NCI-H2171 treated with DMSO at 0.1 percent for 48 hours (cell line): ENCODE results near the gene EIF4EBP3.
A peak's percentile ranks its signal among the peaks of the same experiment; 100 is the strongest.

Experiments used
- DNase-seq: peaks from one replicate; lab custom pipeline; 2025; lab: John Stamatoyannopoulos, UW

Gene EIF4EBP3

DNA sequence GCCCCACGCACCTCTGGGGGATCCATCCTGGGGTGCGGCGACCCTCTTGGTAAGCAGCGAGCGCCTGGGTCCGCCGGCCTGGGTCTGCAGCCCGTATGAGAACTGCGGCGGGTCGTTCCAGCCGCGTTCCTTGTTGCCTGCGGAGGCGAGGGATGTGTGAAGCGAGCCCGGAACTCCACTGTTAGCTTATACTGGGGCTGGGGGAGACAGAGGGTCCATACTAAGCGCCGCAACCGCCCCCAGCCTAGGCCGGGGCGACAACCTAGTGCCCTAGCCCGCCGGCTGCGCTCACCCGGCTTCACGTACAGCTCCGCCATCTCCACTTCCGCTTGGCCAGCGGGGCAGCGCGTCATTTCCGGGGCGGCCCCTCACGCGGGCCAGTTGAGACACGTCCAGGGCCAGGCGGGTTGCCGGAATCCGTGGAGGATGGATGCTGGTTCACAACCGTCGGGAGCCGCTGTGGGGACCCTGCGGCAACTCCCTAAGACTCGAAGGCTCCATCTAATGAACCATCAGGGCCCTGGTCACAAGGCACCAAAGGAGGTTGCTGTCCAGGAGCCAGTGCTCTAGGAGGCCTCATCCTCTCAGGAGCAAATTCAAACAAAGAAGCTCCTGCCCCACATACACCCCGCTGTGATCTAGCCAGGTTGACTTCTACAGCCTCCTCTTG lies 9.8 kb downstream of the EIF4EBP3 start, which contains the start of gene SRA1:
Gene SRA1, minus strand, starts transcription at position 338 of the 670 bp plus-strand sequence. Its CDS starts 21 bp downstream, at position 317.
- DNase-seq = peak; percentile 74

DNA sequence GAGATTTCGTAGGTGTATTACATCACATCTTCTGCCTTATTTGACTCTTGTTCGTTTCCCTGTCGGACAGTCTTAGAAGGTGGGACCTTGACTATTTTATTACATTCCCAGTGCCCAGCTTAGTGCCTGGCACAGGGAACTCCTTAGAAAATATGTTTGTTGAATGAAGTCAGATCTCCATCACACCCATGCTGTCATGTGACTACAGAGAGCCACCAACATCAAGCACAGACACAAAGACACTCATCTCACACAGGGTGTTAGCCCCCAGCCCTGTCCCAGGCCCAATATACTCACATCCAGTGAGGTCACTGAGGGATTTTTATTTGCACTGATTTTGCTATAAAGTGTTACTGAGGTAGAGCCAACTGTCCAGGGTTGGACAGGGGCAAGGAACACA lies 10.5 kb downstream of the EIF4EBP3 start:
- no peak for DNase-seq

- DNase-seq = no peak
Observed at GRCh38 chr5:140558542-140558941, 11.1 kb downstream of the EIF4EBP3 start.

- DNase-seq = no peak
Observed at GRCh38 chr5:140560227-140560626, 12.8 kb downstream of the EIF4EBP3 start.

- no peak for DNase-seq
Observed at GRCh38 chr5:140561753-140562523, 14.5 kb downstream of the EIF4EBP3 start.

DNA sequence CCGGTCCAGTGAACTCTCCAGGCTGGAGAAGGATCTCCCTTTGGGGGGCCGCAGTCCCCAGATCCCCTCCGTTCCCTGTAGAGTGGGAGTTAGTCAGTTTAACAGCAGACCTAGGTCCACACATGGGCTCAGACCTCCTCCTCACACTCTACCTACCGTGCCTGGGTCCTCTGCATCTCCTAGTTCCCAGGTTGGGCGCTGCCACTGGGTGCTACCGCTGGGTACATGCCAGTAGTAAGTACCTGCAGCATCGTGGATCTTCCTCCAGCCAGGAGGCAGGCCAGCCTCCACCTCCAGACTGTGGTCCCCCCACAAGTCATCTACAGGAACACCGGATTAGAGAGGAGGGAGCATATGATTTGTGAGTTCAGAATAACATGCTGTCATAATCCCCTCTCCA lies 16.1 kb downstream of the EIF4EBP3 start:
- DNase-seq = no peak

DNA sequence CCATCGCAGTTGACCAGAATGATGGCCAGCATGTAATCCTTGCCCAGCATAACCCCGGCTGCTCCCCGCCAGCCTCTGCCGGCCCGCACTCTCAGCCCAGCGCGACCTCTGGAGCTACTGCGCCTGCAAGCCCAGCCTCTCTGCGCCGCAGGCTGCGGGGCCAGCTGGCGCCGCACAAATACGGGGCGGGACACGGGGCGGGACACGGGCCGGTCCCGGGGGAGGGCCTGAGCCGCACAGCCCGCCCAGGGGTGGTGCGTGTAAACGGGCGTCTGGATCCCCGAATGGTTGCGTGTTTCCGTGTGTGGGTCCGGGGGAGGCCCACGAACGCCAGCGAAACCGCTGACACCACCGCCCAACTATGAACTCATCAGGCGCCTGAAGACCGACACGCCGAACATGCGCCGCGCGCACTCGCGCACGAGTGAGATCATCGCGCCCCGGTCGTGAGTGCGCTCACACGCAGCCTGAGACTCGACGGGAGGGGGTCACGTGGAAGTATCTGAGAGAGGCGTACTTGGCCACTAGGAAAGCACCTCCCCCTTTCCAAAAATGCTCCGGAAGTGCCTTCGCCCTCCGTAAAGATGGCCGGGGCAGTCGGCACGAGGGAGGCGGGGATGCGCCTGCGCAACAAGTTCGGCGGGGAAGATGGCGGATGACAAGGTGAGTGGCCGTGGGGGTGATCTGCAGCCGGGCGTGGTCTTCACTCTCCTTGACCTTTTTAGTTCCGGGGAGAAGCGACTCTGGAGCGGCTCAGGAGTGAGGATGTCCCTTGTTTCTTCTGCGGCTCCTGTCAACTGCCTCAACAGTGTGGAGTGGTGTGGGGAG lies 16.9 kb downstream of the EIF4EBP3 start, which contains the start of the genes APBB3 and SLC35A4:
Gene APBB3, minus strand, starts transcription at position 403 of the 828 bp plus-strand sequence. Its CDS starts 353 bp downstream, at position 50.
Gene SLC35A4, plus strand, starts transcription at position 633 of the 828 bp plus-strand sequence. CDS start 2,342 bp downstream, outside the sequence.
- peak; percentile 90 for DNase-seq

DNA sequence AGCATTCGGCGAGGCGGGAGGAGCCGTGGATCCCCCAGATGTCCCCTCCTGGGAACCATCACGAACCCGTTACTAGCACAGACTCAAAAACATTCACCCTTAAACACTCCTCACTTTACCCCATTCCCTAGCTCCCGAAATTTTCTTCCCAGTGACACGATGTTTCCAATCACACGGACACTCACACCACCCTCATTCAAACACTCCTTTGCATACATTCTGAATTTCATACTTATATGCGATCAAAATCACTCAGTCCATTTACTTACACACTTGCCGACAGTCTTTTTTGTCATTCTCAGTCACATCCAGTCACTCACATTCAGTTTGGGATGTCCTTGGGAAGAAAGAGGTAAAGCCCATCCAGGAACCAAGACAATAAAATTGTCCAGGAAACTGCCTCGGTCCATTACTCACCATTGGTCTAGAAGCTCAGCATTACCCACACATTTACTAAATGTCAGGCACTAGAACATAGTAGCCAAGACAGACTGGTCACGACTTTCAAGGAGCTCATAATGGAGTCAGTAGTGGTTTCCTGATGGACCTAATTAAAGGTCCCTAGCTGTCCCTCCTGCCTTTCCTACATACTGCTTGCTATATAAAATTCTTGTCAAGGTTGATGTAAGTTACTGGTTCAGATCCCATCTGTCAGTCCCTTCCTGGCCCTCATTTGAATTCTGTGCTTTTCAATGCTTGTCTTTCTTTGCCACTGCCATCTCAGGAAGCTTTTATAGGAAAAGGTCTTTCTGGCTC lies 17.7 kb downstream of the EIF4EBP3 start:
- DNase-seq = peak; percentile 35

GRCh38 chr5:140565780-140566095 lies 18.3 kb downstream of the EIF4EBP3 start:
- DNase-seq = no peak

- no peak for DNase-seq
Observed at GRCh38 chr5:140566665-140567064, 19.2 kb downstream of the EIF4EBP3 start.

GRCh38 chr5:140567136-140567818 lies 19.8 kb downstream of the EIF4EBP3 start:
- DNase-seq = no peak

DNA sequence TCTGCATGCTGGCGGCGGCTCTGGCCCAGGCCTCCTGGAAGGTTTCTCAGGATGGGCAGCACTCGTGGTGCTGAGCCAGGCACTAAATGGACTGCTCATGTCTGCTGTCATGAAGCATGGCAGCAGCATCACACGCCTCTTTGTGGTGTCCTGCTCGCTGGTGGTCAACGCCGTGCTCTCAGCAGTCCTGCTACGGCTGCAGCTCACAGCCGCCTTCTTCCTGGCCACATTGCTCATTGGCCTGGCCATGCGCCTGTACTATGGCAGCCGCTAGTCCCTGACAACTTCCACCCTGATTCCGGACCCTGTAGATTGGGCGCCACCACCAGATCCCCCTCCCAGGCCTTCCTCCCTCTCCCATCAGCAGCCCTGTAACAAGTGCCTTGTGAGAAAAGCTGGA lies 20.4 kb downstream of the EIF4EBP3 start:
- DNase-seq = no peak

- DNase-seq = no peak
Observed at GRCh38 chr5:140568443-140569063, 21.1 kb downstream of the EIF4EBP3 start.

DNA sequence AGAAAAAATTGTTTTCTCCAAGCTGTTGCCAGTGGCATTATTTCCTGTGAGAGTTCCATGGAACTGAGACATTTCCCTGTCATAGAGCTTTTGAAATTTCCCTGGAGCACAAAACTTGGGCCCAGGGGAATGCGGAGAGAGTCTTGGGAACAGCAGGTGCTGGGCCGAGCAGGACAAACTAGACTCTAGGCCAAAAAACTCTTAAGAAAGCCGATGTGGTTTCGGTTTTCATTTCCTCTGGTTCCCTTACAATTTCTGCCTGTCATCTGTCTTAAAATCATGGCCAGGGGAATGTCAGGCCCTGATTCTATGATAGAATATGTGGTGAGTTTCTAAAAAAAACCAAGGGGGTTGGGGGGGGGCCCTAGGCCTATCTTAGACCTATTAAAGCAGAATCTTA lies 21.7 kb downstream of the EIF4EBP3 start:
- no peak for DNase-seq

DNA sequence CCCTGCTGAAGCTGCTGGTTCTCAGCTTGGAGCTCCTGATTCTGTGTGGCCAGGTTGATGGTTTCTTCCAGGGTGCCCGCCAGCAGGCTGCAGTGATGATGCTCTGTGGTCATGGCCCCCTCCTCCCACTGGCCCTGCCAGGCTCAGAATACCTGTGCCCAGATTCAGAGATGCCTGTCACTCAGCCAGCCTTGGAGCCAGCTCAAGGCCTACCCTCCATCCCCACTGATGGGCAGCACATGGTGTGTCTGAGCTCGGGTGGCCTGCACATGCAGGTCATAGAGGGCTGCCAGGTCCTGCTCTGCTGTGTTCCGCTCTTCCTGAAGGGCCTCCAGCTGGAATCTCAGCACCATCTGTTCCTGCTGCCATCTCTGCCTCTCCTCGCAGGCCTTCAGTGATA lies 22.6 kb downstream of the EIF4EBP3 start:
- DNase-seq = no peak

GRCh38 chr5:140570488-140570887 lies 23.0 kb downstream of the EIF4EBP3 start:
- DNase-seq = no peak

- DNase-seq = no peak
Observed at GRCh38 chr5:140571105-140571504, 23.6 kb downstream of the EIF4EBP3 start.

DNA sequence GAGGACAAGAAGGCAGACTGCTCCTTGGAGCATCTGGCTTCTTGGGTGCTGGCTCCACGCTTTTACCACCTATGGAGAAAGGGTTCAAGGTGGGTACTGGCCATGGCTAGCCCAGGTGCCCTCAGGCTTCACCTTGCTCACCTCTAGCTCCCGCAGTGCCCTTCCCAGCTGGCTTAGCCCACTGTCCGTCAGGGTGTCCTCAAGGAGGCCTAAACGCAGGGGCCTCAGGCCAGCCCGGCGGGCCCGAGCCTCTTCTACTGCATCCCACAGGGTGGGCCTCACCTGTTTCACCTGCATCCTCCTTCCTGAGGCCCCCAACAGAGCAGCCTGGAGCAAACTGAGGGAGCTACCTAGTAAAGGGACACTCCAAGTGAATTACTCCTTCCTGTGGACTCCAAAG lies 26.2 kb downstream of the EIF4EBP3 start:
- no peak for DNase-seq

DNA sequence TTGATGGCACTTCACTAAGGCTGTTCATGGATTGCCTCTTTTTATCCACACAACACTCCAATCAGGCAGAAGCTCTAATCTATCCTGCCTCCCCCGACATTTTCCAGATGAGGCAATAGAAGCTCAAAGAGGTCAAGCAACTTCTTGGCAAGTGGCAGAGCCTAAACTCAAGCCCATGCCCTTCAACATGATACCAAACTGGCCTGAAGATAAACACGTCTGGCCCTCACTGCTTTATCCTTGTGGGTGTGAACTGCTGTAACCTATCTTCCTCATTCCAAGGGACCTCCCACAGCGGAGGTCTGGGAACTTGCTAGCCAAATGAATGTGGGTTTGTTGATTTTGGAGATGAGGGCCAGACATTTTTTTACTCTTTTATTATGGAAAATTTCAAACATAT lies 26.7 kb downstream of the EIF4EBP3 start:
- DNase-seq = no peak

- no peak for DNase-seq
Observed at GRCh38 chr5:140575309-140575708, 27.8 kb downstream of the EIF4EBP3 start.

DNA sequence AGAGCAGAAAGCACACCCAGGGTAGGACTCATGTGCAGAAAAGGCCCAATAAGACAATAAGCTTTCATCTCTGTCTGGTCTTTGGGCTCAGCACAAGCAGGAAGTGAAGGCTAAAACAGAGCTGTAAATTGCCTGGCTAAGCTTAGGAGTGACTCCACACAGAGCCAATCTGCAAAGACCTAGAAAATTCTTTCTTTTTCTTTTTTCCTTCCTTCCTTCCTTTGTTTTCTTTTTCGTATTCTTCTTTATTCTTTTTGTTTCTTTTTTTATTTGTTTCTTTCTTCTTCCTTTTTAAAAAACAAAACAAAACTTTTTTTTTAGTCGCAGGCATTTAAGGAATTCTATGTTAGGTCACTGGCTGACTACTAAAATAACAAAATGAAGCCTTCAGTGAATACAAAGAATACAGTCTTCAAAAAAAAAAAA lies 29.3 kb downstream of the EIF4EBP3 start:
- DNase-seq = no peak
